ENCODE results near the gene RAB40C. TPM values are rescaled to one million over a fixed set of nuclear protein-coding genes. Genes with fewer than 3 reads are reported as not detected.
A peak's percentile ranks its signal among the peaks of the same experiment; 100 is the strongest.

The RAB40C gene
- total and polyA plus RNA-seq, 3 experiments from 2014 or later = 12.3 to 22.8 (median 13.3) TPM

DNA sequence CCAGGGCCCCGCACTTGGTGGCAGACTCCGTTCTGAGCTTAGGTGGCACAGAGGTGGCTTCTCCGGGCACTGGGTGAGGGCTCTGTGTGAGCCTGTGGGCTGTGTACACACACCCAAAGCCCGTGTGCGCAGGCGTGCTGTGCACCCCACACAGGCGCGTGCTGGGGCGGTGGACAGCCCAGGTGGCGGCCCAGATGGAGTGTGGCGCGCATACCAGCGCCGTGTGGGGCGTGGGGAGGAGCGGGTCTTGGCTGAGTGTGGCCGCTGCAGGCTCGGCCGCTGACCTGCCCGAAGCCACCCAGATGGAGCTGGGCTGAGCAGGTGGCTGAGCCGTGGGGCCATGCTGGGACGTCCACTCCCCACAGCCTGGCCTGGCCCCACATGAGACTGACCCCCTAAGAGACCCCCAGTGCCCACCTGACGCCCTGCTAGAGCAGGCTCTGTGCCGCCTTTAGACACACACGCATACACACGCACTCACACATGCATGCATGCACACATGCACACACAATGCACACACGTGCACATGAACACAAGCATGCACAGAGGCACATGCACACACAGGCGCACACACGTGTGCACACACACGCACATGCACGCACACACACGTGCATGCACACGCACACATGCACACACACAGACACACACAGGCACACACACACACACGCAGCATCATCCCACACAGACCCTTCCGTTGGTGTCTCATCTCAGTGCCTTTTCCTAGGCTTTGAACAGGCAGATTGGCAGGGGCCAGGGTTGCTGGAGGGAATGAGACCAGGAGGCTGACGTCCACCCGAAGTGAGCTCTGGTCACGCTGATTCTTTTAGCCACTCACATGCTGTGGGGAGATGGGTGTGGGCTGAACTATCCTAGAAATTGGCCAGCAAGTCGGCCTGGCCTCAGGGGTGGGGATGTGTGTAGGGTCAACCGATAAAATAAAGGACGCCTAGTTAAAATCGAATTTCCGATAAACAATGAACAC lies 27.6 kb upstream of the RAB40C start:
- Histone ChIP-seq H3K27me3 (ENCODE audit: insufficient read depth, low read length, poor library complexity, severe bottlenecking) (peaks cover 11% of the 10 kb centered on the region), H3K9me3 (ENCODE audit: low read length) (no peaks in the 10 kb centered on the region), H3K27ac (ENCODE audit: low read depth, low read length) (no peak overlapping the region), H3K36me3 (ENCODE audit: insufficient read depth, low read length) (no peaks in the 10 kb centered on the region), H3K4me3 (ENCODE audit: low read length) (no peak overlapping the region), H3K4me1 (ENCODE audit: insufficient read depth, low read length) (peaks cover 12% of the 10 kb centered on the region)
- H3K4me3 Mint-ChIP-seq = peak overlapping the region in 1 of 7 donors; percentile 27
- H3K9me3 Mint-ChIP-seq = no peaks in the 10 kb centered on the region
- H3K27ac Mint-ChIP-seq = peak overlapping the region in 2 of 8 donors; percentile 37 to 45
- peaks cover 8 to 9% (median 9%) of the 10 kb centered on the region in 3 donors for H3K4me1 Mint-ChIP-seq
- CTCF ChIA-PET = no interaction called here
- H3K36me3 Mint-ChIP-seq = no peaks in the 10 kb centered on the region
- DNase-seq = no peak
- H3K27me3 Mint-ChIP-seq = peaks cover 3 to 6% of the 10 kb centered on the region in 2 donors
- POLR2A ChIA-PET = interaction anchor here (0.6 kb wide), 1 partner anchor 50 kb away, joined by 5 read pairs; no protein-coding TSS in a partner anchor

DNA sequence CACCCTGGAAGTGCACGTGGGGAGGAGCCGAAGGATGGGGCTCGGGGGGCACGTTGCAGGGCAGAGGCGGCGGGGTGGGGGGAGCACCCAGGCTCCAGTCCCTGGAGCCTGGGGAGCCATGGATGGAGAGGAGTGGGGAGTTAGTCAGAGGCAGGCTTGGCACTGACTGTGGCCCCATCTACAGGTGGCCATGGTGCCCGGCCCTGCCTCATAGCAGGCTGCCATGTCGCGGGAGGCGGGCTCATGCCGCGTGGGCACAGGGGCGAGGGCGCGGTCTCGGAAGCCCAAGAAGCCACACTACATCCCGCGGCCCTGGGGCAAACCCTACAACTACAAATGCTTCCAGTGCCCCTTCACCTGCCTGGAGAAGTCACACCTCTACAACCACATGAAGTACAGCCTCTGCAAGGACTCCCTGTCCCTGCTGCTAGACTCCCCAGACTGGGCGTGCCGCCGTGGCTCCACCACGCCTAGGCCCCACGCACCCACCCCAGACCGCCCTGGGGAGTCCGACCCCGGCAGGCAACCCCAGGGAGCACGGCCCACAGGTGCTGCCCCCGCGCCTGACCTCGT lies 26.7 kb upstream of the RAB40C start:
- peaks cover 8 to 10% (median 10%) of the 10 kb centered on the region in 3 donors for H3K4me1 Mint-ChIP-seq
- no peak overlapping the region for H3K4me3 Mint-ChIP-seq
- no peaks in the 10 kb centered on the region for H3K9me3 Mint-ChIP-seq
- Histone ChIP-seq H3K4me1 (ENCODE audit: insufficient read depth, low read length) (peaks cover 21% of the 10 kb centered on the region), H3K27ac (ENCODE audit: low read depth, low read length) (no peak overlapping the region), H3K4me3 (ENCODE audit: low read length) (no peak overlapping the region), H3K36me3 (ENCODE audit: insufficient read depth, low read length) (no peaks in the 10 kb centered on the region), H3K9me3 (ENCODE audit: low read length) (no peaks in the 10 kb centered on the region), H3K27me3 (ENCODE audit: insufficient read depth, low read length, poor library complexity, severe bottlenecking) (peaks cover 11% of the 10 kb centered on the region)
- H3K27me3 Mint-ChIP-seq = peaks cover 3 to 6% of the 10 kb centered on the region in 2 donors
- no peaks in the 10 kb centered on the region for H3K36me3 Mint-ChIP-seq
- peak overlapping the region in 1 of 8 donors; percentile 45 for H3K27ac Mint-ChIP-seq
- ChIA-PET POLR2A (no interaction called here), CTCF (no interaction called here)
- no peak for DNase-seq

DNA sequence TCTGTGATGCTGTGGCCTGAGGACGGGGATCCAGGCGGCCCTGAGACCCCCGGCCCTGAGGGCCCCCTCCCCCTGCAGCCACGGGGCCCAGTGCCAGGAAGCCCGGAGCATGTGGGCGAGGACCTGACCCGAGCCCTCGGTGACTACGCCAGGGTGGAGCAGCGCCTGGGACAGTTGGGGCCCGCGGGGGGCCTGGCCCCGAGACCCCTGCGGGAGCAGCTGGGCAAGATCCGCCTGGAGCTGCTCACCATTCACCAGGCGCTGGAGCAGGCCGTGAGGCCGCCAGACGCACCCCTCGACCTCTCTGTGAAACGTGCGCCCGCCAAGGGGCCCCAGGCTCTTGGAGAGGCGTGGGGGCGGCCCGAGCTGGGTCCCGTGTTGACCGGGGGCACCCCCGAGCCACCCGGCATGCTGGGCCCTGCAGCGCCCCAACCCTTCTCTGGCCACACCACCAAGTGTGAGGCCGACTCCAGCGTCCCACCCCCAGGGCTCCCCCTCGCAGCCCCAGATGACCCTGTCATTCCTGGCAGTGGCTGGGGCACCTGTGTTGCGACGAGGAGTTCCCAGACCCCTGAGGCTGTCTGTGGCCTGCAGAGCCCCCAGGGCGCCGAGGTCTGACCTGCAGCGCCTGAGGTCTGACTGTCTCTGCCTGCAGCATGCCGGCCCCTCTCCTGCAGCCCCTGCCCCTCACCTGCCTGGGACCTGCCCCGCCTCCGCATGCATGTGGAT lies 25.0 kb upstream of the RAB40C start:
- Histone ChIP-seq H3K4me3 (ENCODE audit: low read length) (no peak overlapping the region), H3K27ac (ENCODE audit: low read depth, low read length) (no peak overlapping the region), H3K9me3 (ENCODE audit: low read length) (no peaks in the 10 kb centered on the region), H3K27me3 (ENCODE audit: insufficient read depth, low read length, poor library complexity, severe bottlenecking) (peaks cover 3% of the 10 kb centered on the region), H3K4me1 (ENCODE audit: insufficient read depth, low read length) (peaks cover 34% of the 10 kb centered on the region), H3K36me3 (ENCODE audit: insufficient read depth, low read length) (no peaks in the 10 kb centered on the region)
- POLR2A ChIA-PET = no interaction called here
- Mint-ChIP-seq H3K9me3 (no peaks in the 10 kb centered on the region), H3K27me3 (peaks cover 0 to 2% of the 10 kb centered on the region in 2 donors), H3K4me1 (peaks cover 15 to 17% (median 17%) of the 10 kb centered on the region in 3 donors), H3K27ac (no peak overlapping the region), H3K36me3 (no peaks in the 10 kb centered on the region), H3K4me3 (no peak overlapping the region)
- CTCF ChIA-PET = no interaction called here
- no peak for DNase-seq

DNA sequence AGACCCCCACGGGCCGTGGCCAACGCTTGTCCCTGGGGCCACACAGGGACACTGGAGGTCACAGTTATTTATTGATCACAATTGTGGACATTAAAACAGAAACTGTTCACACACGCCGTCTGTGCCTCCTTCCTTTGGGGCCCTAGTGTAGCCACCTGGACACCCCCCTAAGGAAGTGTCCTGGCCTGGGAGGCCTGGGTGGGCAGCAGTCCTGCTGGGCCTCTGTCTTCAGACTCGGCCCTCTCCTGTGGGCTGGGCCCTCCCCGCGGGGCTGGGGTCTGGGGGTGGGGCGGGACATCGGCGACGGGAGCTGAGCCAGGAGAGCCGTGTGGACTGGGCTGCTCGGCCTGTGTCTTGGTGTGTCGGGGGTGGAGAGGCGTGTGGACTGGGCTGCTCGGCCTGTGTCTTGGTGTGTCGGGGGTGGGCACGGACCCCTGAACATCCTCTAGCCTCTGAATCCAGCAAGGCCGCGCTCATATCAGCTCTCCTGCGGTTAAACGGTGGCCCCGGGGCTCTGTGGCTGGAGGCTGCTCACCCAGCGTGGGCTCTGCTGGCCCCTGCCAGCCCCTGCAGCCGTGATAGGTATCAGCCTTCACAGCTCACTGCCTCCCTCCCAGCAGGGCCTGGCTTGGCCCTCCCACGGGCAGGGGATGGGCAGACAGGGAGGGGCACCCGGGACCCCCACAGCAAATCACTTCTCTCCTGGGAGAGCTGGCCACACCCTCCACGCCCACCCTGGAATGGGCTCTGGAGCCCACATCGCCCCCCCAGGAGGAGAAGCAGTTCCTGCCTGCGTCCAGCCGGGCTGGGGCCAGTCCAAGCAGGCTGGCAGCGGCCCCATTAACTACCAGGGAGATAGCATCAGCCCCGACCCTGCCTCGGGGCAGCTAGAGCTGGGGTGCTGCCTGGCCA lies 24.2 kb upstream of the RAB40C start:
- peaks cover 0 to 2% of the 10 kb centered on the region in 2 donors for H3K27me3 Mint-ChIP-seq
- Histone ChIP-seq H3K4me3 (ENCODE audit: low read length) (no peak overlapping the region), H3K9me3 (ENCODE audit: low read length) (no peaks in the 10 kb centered on the region), H3K27ac (ENCODE audit: low read depth, low read length) (peak overlapping the region; percentile 75), H3K4me1 (ENCODE audit: insufficient read depth, low read length) (peaks cover 36% of the 10 kb centered on the region), H3K36me3 (ENCODE audit: insufficient read depth, low read length) (no peaks in the 10 kb centered on the region), H3K27me3 (ENCODE audit: insufficient read depth, low read length, poor library complexity, severe bottlenecking) (peaks cover 3% of the 10 kb centered on the region)
- H3K4me1 Mint-ChIP-seq = peaks cover 17 to 23% (median 22%) of the 10 kb centered on the region in 3 donors
- H3K36me3 Mint-ChIP-seq = peaks cover 0 to 1% (median 0%) of the 10 kb centered on the region in 3 donors
- peaks cover 0 to under 1% (median 0%) of the 10 kb centered on the region in 5 donors for H3K9me3 Mint-ChIP-seq
- CTCF ChIA-PET = no interaction called here
- no peak overlapping the region for H3K4me3 Mint-ChIP-seq
- DNase-seq = no peak
- no peak overlapping the region for H3K27ac Mint-ChIP-seq
- POLR2A ChIA-PET = no interaction called here

DNA sequence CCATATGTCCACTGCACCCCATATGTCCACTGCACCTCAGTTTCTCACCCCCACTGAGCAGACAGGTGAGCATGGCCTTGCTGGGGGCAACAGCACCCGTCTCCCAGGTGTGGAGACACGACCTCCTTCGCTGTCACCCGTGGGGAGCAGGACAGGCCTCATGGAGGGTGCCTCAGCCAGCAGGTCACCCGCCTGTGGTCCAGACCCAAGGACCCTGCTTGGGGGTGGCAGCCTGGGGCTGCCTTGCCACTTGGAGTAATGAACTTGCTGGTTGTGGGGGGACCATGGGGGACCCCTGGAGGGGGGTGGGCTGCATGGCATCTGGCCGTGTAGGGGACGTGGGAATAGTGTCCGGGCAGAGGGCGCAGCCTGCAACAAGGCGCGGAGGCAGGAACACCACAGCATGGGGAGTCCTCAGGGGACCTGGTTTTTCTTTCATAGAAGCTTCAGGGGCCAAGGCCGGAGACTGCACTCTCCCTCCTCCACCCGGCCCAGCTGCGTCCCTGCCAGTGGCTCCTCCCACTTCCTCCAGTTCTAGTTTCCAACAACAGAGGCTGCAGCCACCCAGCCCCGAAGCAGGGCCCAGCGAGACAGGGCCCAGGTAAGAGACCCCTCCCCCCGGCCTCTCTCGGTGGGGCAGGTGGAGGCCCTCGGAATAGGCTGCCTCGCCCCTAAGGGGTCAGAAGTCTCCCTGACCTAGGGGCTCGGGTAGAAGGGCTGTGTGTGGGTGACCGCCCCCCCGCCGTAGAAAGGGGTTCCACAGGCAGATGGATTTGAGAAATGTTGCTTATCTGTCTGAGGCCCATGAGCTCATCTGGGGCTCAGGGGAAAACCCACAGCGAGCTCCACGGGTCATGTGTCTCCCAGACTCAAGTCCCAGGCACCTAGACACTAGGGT lies 23.1 kb upstream of the RAB40C start, which contains the start of gene NHLRC4:
NHLRC4 (plus strand) TSS at position 531 of the 898 bp plus-strand sequence. CDS start 1,043 bp downstream, outside the sequence.
- Mint-ChIP-seq H3K4me1 (peaks cover 27 to 33% (median 33%) of the 10 kb centered on the region in 3 donors), H3K36me3 (peaks cover 0 to 1% (median 0%) of the 10 kb centered on the region in 3 donors), H3K4me3 (peak within 1 kb of the TSS; percentile 29 to 85 (median 59)), H3K27ac (peak within 1 kb of the TSS; percentile 41 to 83 (median 65)), H3K27me3 (peaks cover 0 to 2% of the 10 kb centered on the region in 2 donors), H3K9me3 (peaks cover 0 to 4% (median 0%) of the 10 kb centered on the region in 5 donors)
- Histone ChIP-seq H3K4me3 (ENCODE audit: low read length) (peak within 1 kb of the TSS; percentile 47), H3K4me1 (ENCODE audit: insufficient read depth, low read length) (peaks cover 41% of the 10 kb centered on the region), H3K9me3 (ENCODE audit: low read length) (no peaks in the 10 kb centered on the region), H3K36me3 (ENCODE audit: insufficient read depth, low read length) (no peaks in the 10 kb centered on the region), H3K27ac (ENCODE audit: low read depth, low read length) (peak within 1 kb of the TSS; percentile 75), H3K27me3 (ENCODE audit: insufficient read depth, low read length, poor library complexity, severe bottlenecking) (no peaks in the 10 kb centered on the region)
- CTCF ChIA-PET = no interaction called here
- peak in 4 of 5 donors; percentile 12 to 60 (median 38) for DNase-seq
- POLR2A ChIA-PET = interaction anchor here (0.6 to 1.0 kb wide), 2 partner anchors 70 to 1791 kb away, joined by 3 to 4 read pairs; no protein-coding TSS in a partner anchor

DNA sequence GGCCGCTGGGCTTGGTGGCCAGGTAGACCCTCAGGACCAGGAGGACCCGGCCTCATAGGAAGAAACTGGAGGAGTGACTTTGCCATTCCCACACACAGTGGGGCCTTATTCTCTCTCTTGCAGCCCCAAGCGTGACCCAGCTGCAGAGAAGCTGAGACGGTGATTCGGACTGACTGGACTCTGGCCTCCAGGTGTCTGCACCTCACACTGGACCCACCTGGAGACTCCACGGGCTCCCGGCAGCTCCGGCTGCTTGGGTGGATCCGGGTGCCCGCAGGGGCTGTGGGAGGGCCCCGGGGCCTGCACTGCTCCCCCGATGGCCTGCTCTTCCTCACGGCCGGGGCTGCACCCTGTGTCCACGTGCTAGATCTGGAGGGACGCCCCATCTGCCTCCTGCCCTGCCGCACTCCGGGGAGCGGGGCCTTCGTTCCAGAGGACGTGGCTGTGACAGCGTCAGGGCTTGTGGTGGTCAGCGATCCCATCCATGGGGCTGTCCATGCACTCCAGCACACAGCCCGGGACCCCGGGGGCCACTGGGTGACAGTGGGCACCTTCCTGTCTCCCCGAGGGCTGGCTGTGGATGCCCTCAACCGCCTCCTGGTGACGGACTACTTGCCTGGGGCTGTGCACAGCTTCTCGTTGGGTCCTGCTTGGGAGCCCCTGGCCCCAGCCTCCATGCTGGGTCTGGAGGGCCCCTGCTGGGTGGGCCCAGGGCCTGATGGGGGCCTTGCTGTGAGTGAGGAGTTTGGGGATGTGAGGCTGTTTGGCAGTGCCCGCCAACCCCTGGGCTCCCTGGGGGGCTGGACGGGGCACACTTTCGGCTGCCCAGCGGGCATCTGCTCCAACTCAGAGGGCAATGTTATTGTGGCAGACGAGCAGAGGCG lies 22.3 kb upstream of the RAB40C start:
- ChIA-PET POLR2A (interaction anchor here (0.6 to 1.0 kb wide), 2 partner anchors 69 to 1790 kb away, joined by 3 to 4 read pairs; no protein-coding TSS in a partner anchor), CTCF (no interaction called here)
- H3K4me1 ChIP-seq (ENCODE audit: insufficient read depth, low read length) = peaks cover 41% of the 10 kb centered on the region
- no peaks in the 10 kb centered on the region for H3K27me3 ChIP-seq (ENCODE audit: insufficient read depth, low read length, poor library complexity, severe bottlenecking)
- H3K9me3 Mint-ChIP-seq = peaks cover 0 to 4% (median 0%) of the 10 kb centered on the region in 5 donors
- H3K27me3 Mint-ChIP-seq = peaks cover 0 to 2% of the 10 kb centered on the region in 2 donors
- H3K36me3 ChIP-seq (ENCODE audit: insufficient read depth, low read length) = no peaks in the 10 kb centered on the region
- H3K27ac Mint-ChIP-seq = peak overlapping the region in 7 of 8 donors; percentile 10 to 83 (median 62)
- peak overlapping the region; percentile 29 to 82 (median 59) for H3K4me3 Mint-ChIP-seq
- peak overlapping the region; percentile 47 for H3K4me3 ChIP-seq (ENCODE audit: low read length)
- peaks cover 0 to 4% (median 0%) of the 10 kb centered on the region in 3 donors for H3K36me3 Mint-ChIP-seq
- no peaks in the 10 kb centered on the region for H3K9me3 ChIP-seq (ENCODE audit: low read length)
- DNase-seq = no peak
- H3K27ac ChIP-seq (ENCODE audit: low read depth, low read length) = peak overlapping the region; percentile 75
- peaks cover 30 to 37% (median 36%) of the 10 kb centered on the region in 3 donors for H3K4me1 Mint-ChIP-seq
